ENCODE measurements around the gene SLC5A10.

SLC5A10 gene

DNA sequence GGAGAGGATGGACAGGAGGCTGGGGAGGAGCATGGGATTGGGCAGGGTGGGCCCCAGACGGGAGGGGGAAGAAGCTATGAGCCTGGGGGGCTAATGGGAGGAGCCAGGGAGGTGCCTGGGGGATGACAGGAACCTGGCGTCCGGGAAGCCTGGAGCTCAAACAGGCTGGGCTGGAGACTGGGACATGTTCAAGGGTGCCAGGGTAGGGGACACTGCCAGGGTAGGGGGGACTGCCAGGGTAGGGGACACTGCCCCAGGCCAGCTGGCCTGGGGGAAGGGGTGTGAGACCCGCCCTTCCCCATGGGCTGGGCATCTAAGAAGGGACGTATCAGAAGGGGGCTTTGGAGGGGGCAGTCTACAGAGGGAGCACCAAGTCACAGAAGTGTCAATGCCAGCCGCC lies 59.6 kb downstream of the SLC5A10 start:
- FAIRE-seq = no peak
- DNase-seq (ENCODE audit: insufficient read length) = no peak
- no peak for TF ChIP-seq POLR2A (IDR thresholded peaks at IDR 0.05; ENCODE audit: low read depth, low read length)
- no peak for TF ChIP-seq POLR2AphosphoS5 (IDR thresholded peaks at IDR 0.05; ENCODE audit: low read depth, low read length)
- TF ChIP-seq TAF1 (IDR thresholded peaks at IDR 0.05; ENCODE audit: borderline replicate concordance, low read depth, low read length) = no peak

DNA sequence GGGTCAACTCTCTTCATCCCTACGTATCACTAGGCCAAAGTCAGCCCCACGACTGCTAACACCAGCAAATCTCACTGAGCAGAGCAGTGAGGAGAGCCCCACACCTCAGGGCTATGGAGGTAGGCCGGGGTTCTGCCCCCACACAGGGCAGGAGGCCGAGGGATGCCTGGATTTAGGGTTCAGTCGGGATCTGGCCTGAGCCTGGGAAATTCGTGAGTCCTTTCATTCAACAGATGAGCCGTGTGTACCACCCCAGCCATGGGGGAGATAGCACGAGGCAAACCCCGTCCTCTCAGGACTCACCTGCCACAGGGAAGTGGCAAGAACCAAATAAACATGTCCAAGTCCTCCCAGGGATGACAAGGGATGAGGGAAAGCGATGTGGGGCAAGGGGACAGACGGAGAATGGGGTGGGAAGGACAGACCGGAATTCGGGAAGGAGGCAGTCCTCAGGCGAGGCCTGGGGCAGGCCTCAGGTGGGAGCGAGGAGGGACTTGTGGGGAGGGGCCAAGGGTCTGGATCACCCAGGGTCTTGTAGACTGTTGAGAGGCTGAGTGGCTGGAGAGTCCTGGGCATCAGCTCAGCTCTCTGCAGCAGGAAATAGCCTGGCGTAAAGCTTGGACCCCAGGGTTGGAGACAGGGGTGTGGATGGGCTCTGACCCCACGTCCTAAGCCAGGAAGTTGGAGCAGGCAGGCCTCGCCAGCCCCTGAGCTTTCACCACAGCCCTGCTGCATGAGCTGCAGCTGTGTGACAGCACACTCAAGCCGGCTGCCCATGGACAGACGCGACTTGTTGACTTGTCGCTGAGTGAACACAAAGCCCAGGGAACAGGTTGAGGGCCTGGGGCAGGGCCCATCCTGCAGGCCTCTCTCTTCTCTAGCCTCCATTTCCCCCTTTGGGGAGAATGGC lies 60.5 kb downstream of the SLC5A10 start:
- no peak for FAIRE-seq
- no peak for DNase-seq (ENCODE audit: insufficient read length)
- TF ChIP-seq TAF1 (IDR thresholded peaks at IDR 0.05; ENCODE audit: borderline replicate concordance, low read depth, low read length) (no peak), POLR2A (IDR thresholded peaks at IDR 0.05; ENCODE audit: low read depth, low read length) (no peak), POLR2AphosphoS5 (IDR thresholded peaks at IDR 0.05; ENCODE audit: low read depth, low read length) (no peak)

GRCh38 chr17:19013226-19013625 lies 61.3 kb downstream of the SLC5A10 start:
- TF ChIP-seq POLR2AphosphoS5 (IDR thresholded peaks at IDR 0.05; ENCODE audit: low read depth, low read length) (no peak), TAF1 (IDR thresholded peaks at IDR 0.05; ENCODE audit: borderline replicate concordance, low read depth, low read length) (no peak), POLR2A (IDR thresholded peaks at IDR 0.05; ENCODE audit: low read depth, low read length) (no peak)
- no peak for DNase-seq (ENCODE audit: insufficient read length)
- no peak for FAIRE-seq

DNA sequence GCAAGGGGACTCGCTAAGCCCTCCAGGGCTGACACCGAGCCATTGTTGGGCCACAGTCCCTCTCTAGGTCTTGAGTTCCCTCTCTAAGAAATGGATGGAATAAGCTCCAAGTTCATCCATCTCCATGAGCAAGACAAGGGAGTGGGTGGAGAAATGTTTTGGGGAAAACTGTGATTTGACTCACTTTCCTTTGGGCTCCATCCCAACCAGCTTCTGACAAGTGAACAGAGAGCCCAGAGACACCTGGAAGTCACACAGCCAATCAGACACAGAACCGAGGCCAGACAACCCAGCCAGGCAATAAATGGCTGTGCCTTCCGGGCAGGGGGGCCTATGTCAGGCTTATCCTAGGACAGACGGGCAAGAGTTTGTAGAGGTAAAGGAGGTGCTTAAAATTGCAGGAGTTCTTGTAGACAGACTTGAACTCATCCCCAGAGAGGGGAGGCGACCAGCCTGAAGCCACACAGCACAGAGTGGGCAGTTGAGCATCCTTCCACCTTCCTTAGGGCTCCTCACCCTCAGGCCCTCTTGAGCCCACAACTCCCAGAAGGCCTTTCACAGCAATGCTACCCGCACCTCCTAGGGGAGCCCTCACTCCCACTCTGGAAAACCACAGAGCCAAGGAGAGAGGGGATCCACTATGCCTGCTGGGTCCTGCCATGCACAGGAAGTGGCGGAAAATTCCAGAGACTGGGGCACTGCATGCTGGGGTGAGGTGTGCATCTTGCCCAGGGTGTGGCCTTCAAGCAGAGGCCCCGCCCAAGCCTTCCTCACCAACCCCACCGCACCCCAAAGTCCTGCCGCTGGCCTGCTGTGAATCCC lies 62.1 kb downstream of the SLC5A10 start:
- TF ChIP-seq TAF1 (IDR thresholded peaks at IDR 0.05; ENCODE audit: borderline replicate concordance, low read depth, low read length) = no peak
- TF ChIP-seq POLR2AphosphoS5 (IDR thresholded peaks at IDR 0.05; ENCODE audit: low read depth, low read length) = no peak
- no peak for TF ChIP-seq POLR2A (IDR thresholded peaks at IDR 0.05; ENCODE audit: low read depth, low read length)
- no peak for DNase-seq (ENCODE audit: insufficient read length)
- no peak for FAIRE-seq

- no peak for FAIRE-seq
- TF ChIP-seq POLR2A (IDR thresholded peaks at IDR 0.05; ENCODE audit: low read depth, low read length) = no peak
Observed at GRCh38 chr17:19014628-19015215, 62.8 kb downstream of the SLC5A10 start.

DNA sequence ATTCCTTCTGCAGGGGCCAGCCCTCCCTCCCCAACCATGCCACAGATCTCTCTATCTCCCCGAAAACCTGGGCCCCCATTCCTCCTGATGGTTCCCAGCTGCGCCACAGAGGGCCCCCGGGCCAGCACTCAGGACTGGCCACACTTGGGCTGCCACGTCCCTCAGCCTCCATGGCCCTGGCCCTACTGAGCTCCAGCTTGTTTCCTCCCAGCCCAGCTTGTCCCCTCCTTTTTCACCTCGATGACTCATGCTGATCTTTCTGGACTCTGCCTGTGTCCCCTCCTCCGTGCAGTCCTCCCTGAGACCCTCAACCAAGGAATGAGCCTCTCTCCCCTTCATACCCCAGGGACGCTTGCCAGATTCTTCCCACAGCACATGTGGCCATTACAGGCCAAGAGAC lies 63.5 kb downstream of the SLC5A10 start:
- no peak for TF ChIP-seq POLR2A (IDR thresholded peaks at IDR 0.05; ENCODE audit: low read depth, low read length)
- no peak for TF ChIP-seq TAF1 (IDR thresholded peaks at IDR 0.05; ENCODE audit: borderline replicate concordance, low read depth, low read length)
- TF ChIP-seq POLR2AphosphoS5 (IDR thresholded peaks at IDR 0.05; ENCODE audit: low read depth, low read length) = no peak
- DNase-seq (ENCODE audit: insufficient read length) (no peak), FAIRE-seq (no peak)

More at GRCh38 chr17:19014628-19015215, 62.8 kb downstream of the SLC5A10 start:
- no peak for DNase-seq (ENCODE audit: insufficient read length)

DNA sequence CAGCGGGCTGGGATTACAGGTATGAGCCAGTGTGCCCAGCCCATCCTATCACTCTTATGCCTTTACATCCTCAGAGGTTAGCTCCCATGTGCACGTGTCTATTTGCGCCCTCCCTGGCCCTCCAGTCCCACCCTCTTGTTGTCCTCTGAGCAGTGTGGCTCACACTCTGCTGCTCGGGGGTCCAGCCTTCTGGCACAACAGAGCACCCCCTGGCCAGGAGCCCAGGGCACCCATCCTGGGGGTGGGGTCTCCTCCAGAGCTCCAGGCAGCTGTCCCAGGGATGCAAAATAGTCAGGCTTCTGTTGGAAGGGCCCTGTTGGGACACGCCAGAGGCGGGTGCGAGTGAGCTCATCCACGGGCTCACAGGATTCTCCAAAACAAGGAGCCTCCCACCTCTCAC lies 64.3 kb downstream of the SLC5A10 start:
- TF ChIP-seq POLR2AphosphoS5 (IDR thresholded peaks at IDR 0.05; ENCODE audit: low read depth, low read length) (no peak), TAF1 (IDR thresholded peaks at IDR 0.05; ENCODE audit: borderline replicate concordance, low read depth, low read length) (no peak), POLR2A (IDR thresholded peaks at IDR 0.05; ENCODE audit: low read depth, low read length) (no peak)
- no peak for DNase-seq (ENCODE audit: insufficient read length)
- FAIRE-seq = no peak

DNA sequence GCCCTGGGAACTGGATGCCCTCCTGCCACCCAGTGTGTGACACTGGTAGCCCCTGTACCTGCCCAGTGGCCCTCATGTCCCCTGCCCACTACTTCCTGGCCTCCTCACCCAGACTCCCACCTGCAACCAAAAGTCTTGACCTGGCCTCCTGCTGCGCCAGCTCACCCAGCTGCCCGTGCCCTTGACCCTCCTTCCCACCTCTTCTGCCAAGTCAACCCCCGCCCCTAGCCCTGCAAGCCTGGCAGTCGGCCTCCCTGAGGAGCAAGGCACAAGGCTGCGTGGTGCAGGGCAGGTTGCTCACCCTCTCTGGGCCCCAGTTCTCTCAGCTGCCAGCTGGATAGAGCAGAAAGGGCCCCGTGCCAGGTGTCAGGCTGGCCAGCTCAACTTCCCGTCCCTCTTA lies 64.9 kb downstream of the SLC5A10 start:
- TF ChIP-seq POLR2A (IDR thresholded peaks at IDR 0.05; ENCODE audit: low read depth, low read length) (no peak), POLR2AphosphoS5 (IDR thresholded peaks at IDR 0.05; ENCODE audit: low read depth, low read length) (no peak), TAF1 (IDR thresholded peaks at IDR 0.05; ENCODE audit: borderline replicate concordance, low read depth, low read length) (no peak)
- DNase-seq (ENCODE audit: insufficient read length) = no peak
- FAIRE-seq = no peak

DNA sequence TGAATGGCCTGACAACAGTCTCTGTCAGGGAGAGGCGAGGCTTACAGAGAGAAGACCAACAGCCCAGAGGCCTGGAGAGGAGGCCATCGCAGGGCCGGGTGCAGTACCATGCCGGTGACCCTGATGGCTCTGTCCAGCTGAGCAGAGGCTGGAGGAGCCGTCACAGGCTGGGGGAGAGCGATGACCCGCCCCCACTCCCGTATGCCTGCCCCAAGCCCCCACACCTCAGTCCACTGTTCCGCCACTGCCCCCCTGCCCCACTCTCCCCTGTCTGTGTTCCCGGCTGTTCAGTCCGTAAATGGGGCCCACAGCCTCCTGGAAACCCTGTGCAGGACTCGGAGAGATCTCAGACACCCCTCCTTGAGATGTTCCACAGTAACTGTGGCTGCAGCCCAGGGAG lies 65.4 kb downstream of the SLC5A10 start:
- no peak for TF ChIP-seq POLR2AphosphoS5 (IDR thresholded peaks at IDR 0.05; ENCODE audit: low read depth, low read length)
- no peak for TF ChIP-seq TAF1 (IDR thresholded peaks at IDR 0.05; ENCODE audit: borderline replicate concordance, low read depth, low read length)
- no peak for TF ChIP-seq POLR2A (IDR thresholded peaks at IDR 0.05; ENCODE audit: low read depth, low read length)
- no peak for FAIRE-seq
- no peak for DNase-seq (ENCODE audit: insufficient read length)

DNA sequence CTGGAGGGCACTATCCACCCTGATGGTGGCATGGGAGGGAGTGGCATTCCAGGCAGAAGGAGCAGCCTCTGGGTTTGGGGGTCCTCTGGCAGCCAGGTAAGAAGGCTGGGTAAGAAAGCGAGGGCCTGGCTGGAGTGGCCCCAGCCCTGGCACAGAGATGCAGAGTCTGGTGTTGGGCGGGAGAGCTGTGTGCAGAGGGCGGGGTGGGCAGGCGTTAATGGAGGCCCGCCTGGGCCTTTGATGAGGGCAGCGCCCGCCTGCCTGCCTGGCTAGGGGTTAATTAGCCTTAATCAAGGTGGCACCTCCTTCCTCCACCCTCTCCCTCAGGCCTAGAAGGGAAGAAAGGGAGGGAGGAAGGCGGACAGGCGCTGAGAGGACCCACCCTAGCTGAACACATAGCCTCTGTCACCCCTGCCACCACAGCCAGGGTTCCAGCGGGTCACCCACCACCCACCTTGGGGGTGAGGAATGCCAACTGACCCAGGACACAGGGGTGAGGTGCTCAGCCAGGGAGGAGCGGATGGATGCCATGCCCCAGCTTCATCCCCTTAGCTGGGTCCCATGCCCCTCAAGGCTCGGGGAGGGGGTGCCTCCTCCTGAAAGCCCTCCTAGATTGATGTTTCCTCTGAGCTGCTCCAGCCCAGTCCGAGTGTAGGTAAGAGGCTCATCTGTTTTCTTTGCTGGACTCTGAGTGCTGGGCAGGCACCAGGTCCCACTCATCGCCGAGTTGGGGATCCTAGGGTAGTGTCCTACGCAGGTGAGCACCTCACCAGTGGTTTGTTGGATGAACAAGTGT lies 66.0 kb downstream of the SLC5A10 start:
- TF ChIP-seq POLR2AphosphoS5 (IDR thresholded peaks at IDR 0.05; ENCODE audit: low read depth, low read length) = peak; percentile 66; the same call in 1 of the 2 replicates
- no peak for TF ChIP-seq POLR2A (IDR thresholded peaks at IDR 0.05; ENCODE audit: low read depth, low read length)
- TF ChIP-seq TAF1 (IDR thresholded peaks at IDR 0.05; ENCODE audit: borderline replicate concordance, low read depth, low read length) = no peak
- FAIRE-seq (no peak), DNase-seq (ENCODE audit: insufficient read length) (no peak)

GRCh38 chr17:19018600-19018950 lies 66.6 kb downstream of the SLC5A10 start:
- TF ChIP-seq POLR2A (IDR thresholded peaks at IDR 0.05; ENCODE audit: low read depth, low read length) (no peak), TAF1 (IDR thresholded peaks at IDR 0.05; ENCODE audit: borderline replicate concordance, low read depth, low read length) (no peak), POLR2AphosphoS5 (IDR thresholded peaks at IDR 0.05; ENCODE audit: low read depth, low read length) (no peak)
- DNase-seq (ENCODE audit: insufficient read length) = no peak
- FAIRE-seq = no peak
